ENCODE data around the gene TAMALIN. TPM values are rescaled to one million over a fixed set of nuclear protein-coding genes. Genes with fewer than 3 reads are reported as not detected.
A peak's percentile ranks its signal among the peaks of the same experiment; 100 is the strongest.

TAMALIN gene
- total and polyA plus RNA-seq, 2 of the 4 experiments (the other 2 are of a cell fraction), result 2.7 to 5.3 TPM

DNA sequence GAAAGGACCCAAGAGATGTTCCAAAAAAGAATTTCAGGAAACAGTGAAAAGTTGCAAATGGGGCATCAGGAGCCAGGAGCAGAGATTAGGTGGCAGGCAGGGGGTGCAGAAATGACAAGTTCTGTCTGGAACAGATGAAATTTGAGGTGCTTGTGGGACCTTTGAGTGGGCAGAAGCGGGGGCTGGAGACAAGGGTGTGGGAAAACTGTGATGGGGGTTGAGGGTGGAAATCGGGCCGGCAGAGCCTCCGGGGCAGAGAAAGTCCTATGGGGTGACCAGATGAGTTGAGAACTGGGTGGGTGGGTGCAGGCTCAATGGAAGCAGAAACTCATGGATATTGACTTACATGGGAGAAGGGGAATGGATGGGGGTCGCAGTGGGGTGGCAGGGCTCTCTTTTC lies 42.9 kb downstream of the TAMALIN start:
- no peak overlapping the region for H4K91ac ChIP-seq (ENCODE audit: insufficient read depth, low read depth, low read length)
- H3K9ac ChIP-seq (ENCODE audit: low read depth, low read length), result no peak overlapping the region
- H2BK5ac ChIP-seq (ENCODE audit: low read depth, low read length, poor library complexity, severe bottlenecking), result no peak overlapping the region
- peaks cover 0 to 74% of the 10 kb centered on the region in 2 experiments; a peak in 2 of 4 replicates for H3K79me1 ChIP-seq (ENCODE audit: low read depth in 1 of 2, low read length in 2 of 2)
- H3K27me3 ChIP-seq (ENCODE audit: control insufficient read depth, insufficient read depth, low read length), result no peaks in the 10 kb centered on the region
- BruUV-seq (replicated peaks), result no TSS peak
- dilution Hi-C loops (cut with HindIII; ENCODE audit: low sequenced_read_pairs, unreplicated experiment) (no loop called here), in situ Hi-C loops (cut with MboI; ENCODE audit: low sequenced_read_pairs) (no loop called here), intact Hi-C loops (cut with micrococcal nuclease) (no loop called here)
- peak overlapping the region; percentile 88 for H2AK5ac ChIP-seq (ENCODE audit: low read depth, low read length)
- no peak overlapping the region for H3K18ac ChIP-seq (ENCODE audit: low read depth, low read length)
- no peak for TF ChIP-seq RCOR1 (IDR thresholded peaks at IDR 0.05; ENCODE audit: insufficient replicate concordance, low read length)
- TF ChIP-seq MAZ (IDR thresholded peaks at IDR 0.05; ENCODE audit: borderline replicate concordance, low read depth, low read length), result no peak
- TF ChIP-seq ELK1 (IDR thresholded peaks at IDR 0.05; ENCODE audit: borderline replicate concordance, low read depth, low read length), result no peak
- TF ChIP-seq POLR2A (IDR thresholded peaks at IDR 0.05; ENCODE audit: low read depth, low read length), result no peak
- no peak for TF ChIP-seq CHD1 (IDR thresholded peaks at IDR 0.05; ENCODE audit: low read depth, low read length)
- TF ChIP-seq, protein P1, sequence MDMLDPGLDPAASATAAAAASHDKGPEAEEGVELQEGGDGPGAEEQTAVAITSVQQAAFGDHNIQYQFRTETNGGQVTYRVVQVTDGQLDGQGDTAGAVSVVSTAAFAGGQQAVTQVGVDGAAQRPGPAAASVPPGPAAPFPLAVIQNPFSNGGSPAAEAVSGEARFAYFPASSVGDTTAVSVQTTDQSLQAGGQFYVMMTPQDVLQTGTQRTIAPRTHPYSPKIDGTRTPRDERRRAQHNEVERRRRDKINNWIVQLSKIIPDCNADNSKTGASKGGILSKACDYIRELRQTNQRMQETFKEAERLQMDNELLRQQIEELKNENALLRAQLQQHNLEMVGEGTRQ (IDR thresholded peaks at IDR 0.05; ENCODE audit: low read depth, low read length), result no peak
- no peak overlapping the region for H3K4ac ChIP-seq (ENCODE audit: low read depth, low read length)
- no peak overlapping the region for H3K4me3 ChIP-seq (ENCODE audit: insufficient read depth, low read depth, low read length)
- peaks cover 34% of the 10 kb centered on the region for H4K20me1 ChIP-seq (ENCODE audit: insufficient read depth, low read length)
- DNase-seq, result no peak
- no peak overlapping the region for H4K5ac ChIP-seq (ENCODE audit: low read depth, low read length)
- peaks cover 18% of the 10 kb centered on the region for H3K4me1 ChIP-seq (ENCODE audit: control insufficient read depth, insufficient read depth, low read length)
- peaks cover 14% of the 10 kb centered on the region; the same call in 1 of the 2 replicates for H3K9me1 ChIP-seq (ENCODE audit: insufficient read depth, low read length)
- H3K27ac ChIP-seq (ENCODE audit: insufficient read depth, low read length), result no peak overlapping the region
- no peaks in the 10 kb centered on the region for H3K9me3 ChIP-seq (ENCODE audit: control insufficient read depth, insufficient read depth, low read length)
- H2BK15ac ChIP-seq (ENCODE audit: low read depth, low read length), result no peak overlapping the region
- no peak for ATAC-seq (ENCODE audit: low read depth)
- H3K36me3 ChIP-seq (ENCODE audit: control insufficient read depth, insufficient read depth, low read length), result peaks cover 5% of the 10 kb centered on the region
- 94% methylated on average over 4 of the region's 5 CpGs; no CpG with 5 or more reads in 1 of the 2 experiments for WGBS, 2 experiments (ENCODE audit: extremely low coverage in 2 of 2, insufficient read length in 1 of 2)
- ChIA-PET POLR2A (ENCODE audit: unreplicated experiment) (no interaction called here), CTCF (no interaction called here)
- H4K8ac ChIP-seq (ENCODE audit: low read depth in 2 of 2, low read length in 2 of 2), result no peak overlapping the region
- no peak overlapping the region for H2AFZ ChIP-seq (replicated peaks; ENCODE audit: low read length, poor library complexity)
- no peak overlapping the region for H2BK120ac ChIP-seq (ENCODE audit: low read depth, low read length)
- H3K14ac ChIP-seq (replicated peaks; ENCODE audit: low read depth, low read length), result no peak overlapping the region
- no peak overlapping the region for H2BK20ac ChIP-seq (ENCODE audit: low read depth, low read length)
- no peak overlapping the region for H3K56ac ChIP-seq (ENCODE audit: extremely low read depth, insufficient read depth, low read length)
- no peak overlapping the region for H2AK9ac ChIP-seq (replicated peaks; ENCODE audit: low read depth, low read length, poor library complexity)
- no peak overlapping the region for H3K23ac ChIP-seq (ENCODE audit: low read depth, low read length)
- H3K4me2 ChIP-seq (ENCODE audit: low read depth, low read length), result no peak overlapping the region
